Ascending aorta (tissue), 2 donors: ENCODE results near the gene ZNF212. TPM values are rescaled to one million over a fixed set of nuclear protein-coding genes. Genes with fewer than 3 reads are reported as not detected.

Source experiments
- DNase-seq, 2 donors: peaks; one replicate each; pipeline ENCODE4 v3.0.0-alpha.2; 2019; ENCODE audit warnings: low spot score in 2 of 2
- H3K27ac ChIP-seq, 2 donors: fragments of 200-600 bp; sonication (generic); one replicate each; pipeline ENCODE4 v1.5.1; 2016 to 2017; ENCODE audit warnings: mild to moderate bottlenecking in 1 of 2
- H3K27me3 ChIP-seq: fragments of 200-600 bp; sonication (generic); one replicate; pipeline ENCODE4 v1.5.1; 2017
- H3K36me3 ChIP-seq, 2 donors: fragments of 200-600 bp; sonication (generic); one replicate each; pipeline ENCODE4 v1.5.1; 2016
- H3K4me1 ChIP-seq, 2 donors: fragments of 200-600 bp; sonication (generic); one replicate each; pipeline ENCODE4 v1.5.1; 2016 to 2017; ENCODE audit warnings: mild to moderate bottlenecking in 1 of 2
- H3K4me3 ChIP-seq, 2 donors: fragments of 200-600 bp; sonication (generic); one replicate each; pipeline ENCODE4 v1.5.1; 2016 to 2017; ENCODE audit warnings: mild to moderate bottlenecking in 1 of 2
- H3K9me3 ChIP-seq, 2 donors: fragments of 200-600 bp; sonication (generic); one replicate each; pipeline ENCODE4 v1.5.1; 2016
- CTCF ChIP-seq, 3 experiments: fragments of 200-600 bp in 2 of 3; fragments of 450-650 bp in 1 of 3; sonication (generic) in 2 of 3; IDR thresholded peaks; one replicate each; pipeline ENCODE4 v1.5.1; 2016 to 2019; ENCODE audit warnings: antibody characterized with exemption in 3 of 3, mild to moderate bottlenecking in 1 of 3, moderate library complexity in 1 of 3
- intact Hi-C: fragments of 100-400 bp; cut with DNase I; formaldehyde crosslinking; loops from one replicate; pipeline ENCODE4 v1.15.1; 2023
- total RNA-seq: library from RNA; depleted of rRNA; stranded (reverse); fragments of >200 nt; gene quantifications from one replicate; pipeline ENCODE4 v1.1.0, GENCODE V29; 2016

The ZNF212 gene
- total RNA-seq, 1 donor from 2014 or later = 5.2 TPM

- Histone ChIP-seq H3K4me3 (no peak overlapping the region), H3K27me3 (no peaks in the 10 kb centered on the region), H3K36me3 (peaks cover 62 to 98% of the 10 kb centered on the region in 2 donors), H3K4me1 (no peaks in the 10 kb centered on the region), H3K27ac (no peak overlapping the region), H3K9me3 (no peaks in the 10 kb centered on the region)
- intact Hi-C loops = no loop called here
- no peak for DNase-seq
- no peak for TF ChIP-seq CTCF (IDR thresholded peaks at IDR 0.05)
Measured at GRCh38 chr7:149216402-149216801, 23.0 kb upstream of the ZNF212 start.

- DNase-seq = no peak
- intact Hi-C loops = no loop called here
- Histone ChIP-seq H3K27me3 (no peaks in the 10 kb centered on the region), H3K36me3 (peaks cover 56 to 98% of the 10 kb centered on the region in 2 donors), H3K27ac (no peak overlapping the region), H3K4me3 (no peak overlapping the region), H3K9me3 (no peaks in the 10 kb centered on the region), H3K4me1 (no peaks in the 10 kb centered on the region)
- no peak for TF ChIP-seq CTCF (IDR thresholded peaks at IDR 0.05)
Measured at GRCh38 chr7:149217570-149217969, 21.9 kb upstream of the ZNF212 start.

GRCh38 chr7:149218469-149219420, 20.7 kb upstream of the ZNF212 start:
- H3K36me3 ChIP-seq = peaks cover 50 to 96% of the 10 kb centered on the region in 2 donors
- no peak overlapping the region for H3K4me3 ChIP-seq
- no peak overlapping the region for H3K27ac ChIP-seq
- no peaks in the 10 kb centered on the region for H3K27me3 ChIP-seq
- intact Hi-C loops = no loop called here
- DNase-seq = no peak
- no peaks in the 10 kb centered on the region for H3K4me1 ChIP-seq
- H3K9me3 ChIP-seq = no peaks in the 10 kb centered on the region
- no peak for TF ChIP-seq CTCF (IDR thresholded peaks at IDR 0.05)

- intact Hi-C loops = no loop called here
- no peak for TF ChIP-seq CTCF (IDR thresholded peaks at IDR 0.05)
- H3K36me3 ChIP-seq = peaks cover 45 to 94% of the 10 kb centered on the region in 2 donors
Measured at GRCh38 chr7:149220534-149220933, 18.9 kb upstream of the ZNF212 start.

GRCh38 chr7:149223176-149223575, 16.3 kb upstream of the ZNF212 start:
- Histone ChIP-seq H3K9me3 (no peaks in the 10 kb centered on the region), H3K4me1 (no peaks in the 10 kb centered on the region), H3K36me3 (peaks cover 28 to 71% of the 10 kb centered on the region in 2 donors), H3K4me3 (no peak overlapping the region), H3K27me3 (no peaks in the 10 kb centered on the region), H3K27ac (no peak overlapping the region)
- intact Hi-C loops = no loop called here
- no peak for DNase-seq
- TF ChIP-seq CTCF (IDR thresholded peaks at IDR 0.05) = no peak

More at GRCh38 chr7:149220534-149220933, 18.9 kb upstream of the ZNF212 start:
- Histone ChIP-seq H3K27me3 (no peaks in the 10 kb centered on the region), H3K4me3 (no peak overlapping the region), H3K27ac (no peak overlapping the region), H3K4me1 (no peaks in the 10 kb centered on the region), H3K9me3 (no peaks in the 10 kb centered on the region)
- DNase-seq = no peak
